Right lung (tissue), 5 donors: ENCODE results near the gene ESRRG. TPM values are rescaled to one million over a fixed set of nuclear protein-coding genes. Genes with fewer than 3 reads are reported as not detected.

Experiments
- DNase-seq, 2 donors: peaks; one replicate each; pipeline ENCODE4 v3.0.0-alpha.2; 2013
- polyA plus RNA-seq, 5 donors: library from polyadenylated mRNA; unstranded; fragments of 120-200 nt; gene quantifications; one replicate each; pipeline versions ENCODE4 v1.2.1 to v1.2.3, GENCODE V29; 2013; ENCODE audit warnings: inconsistent platforms in 1 of 5, low replicate concordance in 1 of 5; ENCODE audit not compliant: insufficient read length in 5 of 5, insufficient read depth in 1 of 5

The ESRRG gene
- polyA plus RNA-seq, 5 donors = 1.4 to 2.0 (median 1.6) TPM

DNA sequence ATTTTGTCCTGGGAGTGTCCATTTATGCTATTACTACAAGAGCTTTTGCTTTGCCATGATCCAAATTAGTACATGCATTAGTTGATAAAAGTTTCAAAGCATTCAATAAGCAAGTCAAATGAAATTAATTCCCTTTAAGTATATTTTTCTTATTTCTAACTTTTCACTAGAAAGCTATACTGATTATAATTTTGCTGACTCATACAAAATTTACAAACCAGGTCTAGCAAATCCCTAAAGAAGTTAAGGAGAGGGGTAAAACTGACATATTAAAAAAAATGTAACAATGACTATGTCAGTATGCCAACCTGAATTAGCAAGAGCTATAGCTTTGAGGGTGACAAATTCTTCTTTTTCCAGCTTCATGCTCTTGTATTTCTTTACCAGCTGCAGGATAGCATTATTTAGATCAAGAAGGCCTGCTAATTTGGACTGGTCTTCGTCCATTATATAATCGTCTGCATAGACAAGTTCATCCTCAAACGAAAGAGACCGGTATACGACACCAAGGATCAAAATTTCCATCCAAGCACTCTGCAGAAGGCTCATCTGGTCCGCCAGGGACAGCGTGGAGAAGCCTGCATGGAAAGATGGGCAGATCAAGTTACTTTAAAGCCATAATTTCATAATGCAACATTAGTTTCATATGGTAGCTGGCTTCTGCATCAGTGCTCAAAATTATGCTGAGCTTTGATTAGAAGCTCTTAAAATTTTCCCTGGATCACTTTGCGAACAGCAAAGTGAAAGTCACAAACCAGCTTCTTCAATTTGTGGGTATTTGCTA lies 204.2 kb downstream of the ESRRG start:
- no peak for DNase-seq

DNA sequence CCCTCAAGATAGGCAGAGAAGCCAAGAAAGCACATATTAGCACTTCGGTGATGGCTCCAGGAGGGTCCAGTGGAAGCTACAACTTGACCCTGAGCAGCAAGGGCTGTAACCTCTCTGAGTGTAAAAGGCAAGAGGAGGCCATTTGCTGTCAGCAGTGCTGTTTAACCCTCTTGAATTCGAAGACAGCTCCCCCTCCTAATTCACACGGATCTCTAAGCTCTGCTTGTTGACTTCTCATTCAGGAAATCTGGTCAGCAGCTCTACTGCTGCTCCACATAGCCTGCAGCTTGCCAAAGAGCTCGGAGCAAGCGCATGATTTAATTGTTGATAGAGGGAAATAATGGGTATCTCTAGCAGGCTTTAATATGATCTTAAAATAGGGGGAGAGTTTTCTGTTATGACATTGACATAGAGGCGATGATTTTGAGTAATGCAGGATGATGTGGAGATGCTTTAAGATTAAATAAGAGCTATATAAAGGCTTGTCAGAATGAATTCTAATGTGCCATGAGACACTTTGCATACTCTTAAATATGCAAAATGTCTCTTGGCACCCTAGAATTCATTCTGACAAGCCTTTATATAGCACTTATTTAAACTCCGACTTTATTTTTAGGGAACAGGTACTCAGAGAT lies 220.6 kb downstream of the ESRRG start:
- no peak for DNase-seq

DNA sequence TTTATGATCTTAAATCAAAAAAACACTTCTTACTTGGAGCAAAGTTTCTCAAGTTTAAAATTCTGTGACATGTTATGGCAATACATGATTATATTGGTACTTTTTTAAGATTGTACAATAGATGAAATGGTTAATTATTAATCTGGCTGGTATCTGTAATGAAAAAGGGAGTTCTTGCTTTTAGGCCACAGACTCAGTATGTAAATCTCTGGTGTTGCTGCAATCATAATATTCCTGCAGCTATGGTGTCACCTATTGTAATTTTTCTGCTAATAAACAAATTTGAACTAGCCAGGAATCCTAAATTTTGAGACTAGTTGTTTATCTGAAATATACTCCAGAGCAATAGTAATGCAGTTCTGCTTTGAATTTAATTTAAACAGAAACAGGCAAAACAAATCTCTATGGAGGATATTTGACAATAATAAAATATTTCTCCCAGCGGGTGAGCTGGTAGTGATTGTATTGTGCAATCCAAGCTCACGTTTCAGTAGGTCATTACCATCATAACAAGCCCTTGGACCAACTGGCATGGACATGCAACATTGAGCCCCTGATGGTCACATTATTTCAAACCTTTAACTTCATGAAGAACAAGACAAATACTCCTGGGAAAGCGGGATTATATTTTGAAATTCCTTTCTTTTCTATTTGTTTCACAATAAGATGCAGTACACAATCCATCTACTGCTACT lies 222.8 kb downstream of the ESRRG start:
- no peak for DNase-seq

DNA sequence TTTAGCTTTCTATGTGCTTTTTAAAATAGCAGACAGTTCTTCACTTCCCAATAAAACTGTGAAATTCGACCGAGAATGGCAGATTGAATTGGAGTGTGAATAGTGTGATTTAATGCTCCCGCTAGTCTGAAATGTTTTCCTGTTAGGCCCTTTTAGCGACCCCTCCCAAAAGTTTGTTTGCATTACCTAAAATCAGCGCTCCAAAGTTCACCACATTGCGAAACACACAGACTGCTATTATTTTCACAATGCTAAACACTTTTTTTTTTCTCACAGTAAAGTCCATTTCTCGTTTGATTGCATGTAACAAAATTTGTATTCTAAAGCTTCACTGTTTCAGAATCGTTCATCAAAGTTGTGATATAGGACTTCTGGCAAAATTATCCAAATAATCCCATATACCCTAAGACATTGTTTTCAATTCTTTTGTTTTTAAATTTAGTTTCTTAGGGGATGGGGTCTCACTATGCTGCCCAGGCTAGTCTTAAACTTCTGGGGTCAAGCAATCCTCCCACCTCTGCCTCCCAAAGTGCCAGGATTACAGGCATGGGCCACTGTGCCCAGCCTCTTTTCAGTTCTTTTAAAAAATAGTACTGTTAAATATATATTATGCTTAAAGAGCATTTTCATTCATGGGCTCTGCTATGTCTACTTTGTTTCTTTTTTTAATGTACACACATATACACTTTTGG lies 223.5 kb downstream of the ESRRG start:
- no peak for DNase-seq

DNA sequence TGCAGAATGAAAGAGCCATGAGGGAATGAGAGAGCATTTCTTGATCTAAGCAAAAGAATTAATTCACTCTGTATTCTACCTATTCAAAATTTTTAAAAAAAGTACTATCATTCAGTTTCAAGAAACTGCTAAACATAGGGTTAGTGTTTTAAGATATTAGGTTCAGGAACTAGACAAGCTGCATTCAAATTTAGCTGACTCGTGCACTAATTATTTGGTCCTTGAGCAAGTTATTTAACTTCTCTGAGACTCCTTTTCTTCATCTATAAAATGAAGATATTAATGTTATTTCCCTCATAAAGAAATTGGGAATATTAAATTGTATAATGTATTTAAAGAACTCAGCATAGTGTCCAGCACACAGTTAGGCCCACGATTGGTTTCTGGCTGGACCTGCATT lies 225.0 kb downstream of the ESRRG start:
- DNase-seq = no peak

DNA sequence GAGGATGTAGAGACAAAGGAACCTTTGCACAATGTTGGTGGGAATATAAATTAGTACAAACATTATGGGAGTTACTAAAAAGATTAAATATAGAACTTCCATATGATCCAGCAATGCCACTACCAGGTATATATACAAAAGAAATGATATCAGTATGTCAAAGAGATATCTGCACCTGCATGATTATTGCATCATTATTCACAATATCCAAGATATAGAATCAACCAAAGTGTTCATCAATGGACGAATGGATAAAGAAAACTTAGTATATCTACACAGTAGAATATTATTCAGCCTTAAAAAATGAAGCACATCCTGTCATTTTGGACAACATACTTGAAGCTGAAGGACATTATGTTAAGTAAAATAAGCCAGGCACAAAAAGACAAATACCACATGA lies 238.2 kb downstream of the ESRRG start:
- DNase-seq = no peak

DNA sequence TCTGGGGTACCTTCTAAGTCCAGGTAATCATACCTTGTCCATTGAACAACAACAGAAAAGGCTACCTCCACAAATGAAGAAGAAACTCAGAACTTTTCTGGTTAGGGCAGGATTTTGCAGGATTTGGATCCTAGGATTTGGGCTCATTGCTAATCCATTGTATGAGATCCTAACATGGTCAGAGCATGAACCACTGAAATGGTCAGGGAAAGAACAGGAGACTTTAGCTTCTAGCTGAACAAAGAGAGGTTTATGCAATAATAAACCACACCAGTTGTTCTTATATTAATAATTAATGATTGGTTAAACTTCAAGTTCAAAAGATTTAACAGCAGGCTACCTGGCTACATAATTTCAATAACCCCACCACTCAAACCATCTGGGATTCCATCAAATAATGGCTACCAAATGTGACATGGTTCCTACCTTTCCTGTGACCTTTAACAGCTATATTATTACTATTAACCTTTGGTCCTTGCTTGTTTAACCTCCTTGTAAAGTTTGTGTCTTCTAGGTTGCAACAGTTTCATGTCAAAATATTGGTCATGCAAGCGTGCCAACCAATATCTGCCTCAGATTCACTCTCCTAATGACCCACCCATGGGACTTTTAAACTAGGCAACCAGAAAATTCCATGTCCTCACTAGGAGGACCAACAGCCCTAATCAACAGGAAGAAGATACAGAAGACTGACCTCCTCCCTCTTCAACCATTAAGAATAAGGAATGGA lies 239.4 kb downstream of the ESRRG start:
- no peak for DNase-seq

DNA sequence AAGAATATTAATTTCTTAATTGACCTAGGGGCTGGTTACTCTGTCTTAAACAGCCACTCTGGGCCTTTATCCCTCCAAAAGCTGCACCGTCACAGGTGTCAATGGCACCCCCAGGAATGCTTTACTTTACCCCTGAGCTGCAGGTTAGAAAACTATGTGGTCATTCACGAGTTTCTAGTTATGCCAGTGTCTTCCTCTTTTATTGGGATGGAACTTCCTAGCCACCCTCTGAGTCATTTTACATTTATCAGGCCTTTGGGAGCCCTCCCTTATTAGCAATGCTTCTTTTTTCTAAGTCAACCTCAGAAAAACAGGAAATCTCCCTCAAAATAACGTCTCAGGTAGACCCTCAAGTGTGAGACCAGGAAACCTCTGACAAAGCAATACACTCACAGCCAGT lies 240.6 kb downstream of the ESRRG start:
- no peak for DNase-seq

DNA sequence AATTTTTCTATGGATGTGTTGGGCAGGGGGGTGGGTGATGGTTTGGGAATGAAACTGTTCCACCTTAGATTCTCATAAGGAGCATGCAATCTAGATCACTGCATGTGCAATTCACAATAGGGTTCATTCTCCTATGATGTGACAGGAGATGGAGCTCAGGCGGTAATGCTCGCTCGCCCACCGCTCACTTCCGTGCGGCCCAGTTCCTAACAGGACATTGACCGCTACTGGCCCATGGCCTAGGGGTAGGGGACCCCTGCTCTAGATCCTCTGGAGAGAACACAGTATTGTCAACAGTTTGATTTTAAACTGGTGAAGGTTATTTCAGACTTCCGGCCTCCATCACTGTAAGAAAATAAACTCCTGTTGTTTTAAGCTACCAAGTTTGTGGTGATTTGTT lies 245.0 kb downstream of the ESRRG start:
- no peak for DNase-seq

DNA sequence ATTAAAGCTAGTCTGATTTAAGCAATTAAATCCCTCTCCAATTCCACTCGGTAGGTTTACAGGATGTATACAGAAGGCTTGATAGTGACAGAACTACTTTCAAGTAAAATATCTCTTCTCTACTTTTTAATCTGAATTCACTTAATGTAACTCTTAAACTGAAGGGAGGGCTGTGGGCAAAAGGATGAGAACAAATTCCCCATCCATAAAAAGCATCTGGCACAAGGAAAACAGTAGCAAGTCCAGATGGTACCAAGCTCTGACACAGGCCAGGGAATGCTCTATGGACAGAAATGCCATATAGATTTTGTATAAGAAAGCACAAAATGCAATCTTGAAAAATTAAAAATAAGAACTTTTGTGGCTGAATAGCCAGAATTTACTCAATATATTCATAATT lies 246.9 kb downstream of the ESRRG start:
- DNase-seq = no peak

DNA sequence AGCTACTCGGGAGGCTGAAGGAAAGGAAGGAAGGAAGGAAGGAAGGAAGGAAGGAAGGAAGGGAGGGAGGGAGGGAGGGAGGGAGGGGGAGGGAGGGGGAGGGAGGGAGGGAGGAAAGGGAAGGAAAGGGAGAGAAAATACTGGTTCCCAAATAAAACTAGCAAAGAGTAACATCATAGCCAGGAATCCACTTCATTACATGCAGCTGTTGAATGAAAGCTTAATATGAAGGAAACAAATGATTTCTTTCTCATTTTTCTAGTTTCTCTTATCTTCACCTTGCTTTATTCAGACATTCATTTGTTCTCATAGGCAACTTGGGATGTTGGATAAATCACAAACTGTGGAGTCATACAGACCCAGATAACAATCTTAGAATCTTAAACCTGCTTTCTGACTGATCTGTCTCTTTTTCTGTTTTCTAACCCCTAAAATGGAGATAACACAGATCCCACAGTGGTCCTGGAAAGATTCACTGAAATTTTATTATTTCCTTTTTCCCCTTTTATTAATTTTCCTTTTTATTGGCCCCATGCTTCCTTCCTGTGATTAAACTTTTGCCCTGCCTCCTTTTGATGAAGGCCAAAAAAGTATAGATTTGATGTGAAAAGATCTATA lies 247.5 kb downstream of the ESRRG start:
- no peak for DNase-seq

DNA sequence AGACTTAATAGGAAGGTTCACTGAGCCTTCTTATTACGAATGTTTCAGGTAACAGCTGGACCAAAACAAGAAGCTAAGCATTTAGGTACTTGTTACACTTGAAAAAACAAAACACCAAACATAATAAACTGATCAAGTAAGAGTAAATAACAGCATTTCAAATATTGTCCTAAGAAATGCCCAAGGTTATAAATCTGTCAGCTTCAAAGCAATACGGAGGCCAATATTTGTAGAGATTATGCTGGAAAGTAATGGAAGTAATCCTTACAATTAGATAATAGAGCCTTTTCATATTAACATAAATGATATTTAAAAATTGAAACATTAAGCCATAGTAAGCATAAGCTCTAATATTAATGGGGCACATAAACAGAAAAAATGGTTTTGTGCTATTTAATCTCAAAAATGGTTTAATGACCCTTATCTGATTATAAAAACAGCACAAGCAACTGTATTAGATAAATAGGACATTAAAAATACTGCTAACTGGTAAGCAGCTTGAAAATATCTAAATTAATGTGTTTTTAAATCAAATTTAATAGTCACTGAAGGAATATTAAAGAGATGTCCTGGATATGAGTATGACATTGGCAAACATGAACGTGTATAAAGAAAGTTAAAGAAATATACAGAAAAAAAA lies 256.9 kb downstream of the ESRRG start:
- no peak for DNase-seq

DNA sequence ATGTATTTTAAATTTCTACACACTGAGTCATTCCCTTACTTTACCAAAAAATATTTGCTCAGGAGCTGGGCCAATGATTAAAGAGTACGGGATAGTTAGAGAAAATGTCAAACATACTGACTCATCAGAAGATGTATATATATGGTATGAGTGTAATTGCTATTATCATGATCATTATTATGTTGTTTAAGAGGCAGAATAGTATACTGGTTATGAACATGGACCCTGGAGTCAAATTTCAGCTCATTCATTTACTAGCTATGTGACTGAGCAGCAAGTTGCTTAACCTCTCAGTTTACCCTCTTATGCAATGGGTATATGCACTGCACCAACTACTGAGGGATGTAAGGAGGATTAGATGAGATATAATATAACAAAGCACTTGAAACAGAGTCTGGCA lies 258.7 kb downstream of the ESRRG start:
- no peak for DNase-seq

DNA sequence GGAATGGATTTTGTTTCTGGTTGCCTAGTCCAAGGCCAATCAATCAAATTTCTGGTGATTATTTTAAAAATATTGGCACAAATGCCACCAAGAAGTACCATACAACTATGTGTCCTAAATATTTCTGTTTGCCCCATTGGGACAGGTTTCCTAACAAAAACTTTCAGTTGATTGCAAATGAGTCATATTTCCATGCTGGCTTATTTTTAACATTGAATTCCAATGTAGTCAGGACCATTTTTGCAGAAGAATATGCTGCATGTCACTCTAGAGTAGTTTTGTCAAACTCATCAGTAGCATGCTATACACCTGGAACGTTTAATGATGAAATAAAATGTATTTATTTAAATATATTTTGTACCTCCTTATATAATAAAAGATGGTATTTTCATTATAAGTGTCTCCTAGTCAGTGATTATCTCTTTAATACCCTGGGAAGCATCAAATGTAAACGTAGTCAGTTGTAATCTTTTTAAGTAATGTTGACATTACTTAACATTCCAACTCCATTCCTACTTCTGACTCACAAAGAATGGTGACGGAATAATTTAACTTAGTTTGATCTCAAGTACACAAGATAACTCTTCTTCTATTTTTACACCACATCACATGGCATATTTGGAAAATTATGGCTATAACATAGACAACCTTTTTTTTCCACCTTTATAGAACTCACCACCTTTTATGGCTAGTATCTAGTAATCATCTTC lies 261.0 kb downstream of the ESRRG start:
- no peak for DNase-seq

DNA sequence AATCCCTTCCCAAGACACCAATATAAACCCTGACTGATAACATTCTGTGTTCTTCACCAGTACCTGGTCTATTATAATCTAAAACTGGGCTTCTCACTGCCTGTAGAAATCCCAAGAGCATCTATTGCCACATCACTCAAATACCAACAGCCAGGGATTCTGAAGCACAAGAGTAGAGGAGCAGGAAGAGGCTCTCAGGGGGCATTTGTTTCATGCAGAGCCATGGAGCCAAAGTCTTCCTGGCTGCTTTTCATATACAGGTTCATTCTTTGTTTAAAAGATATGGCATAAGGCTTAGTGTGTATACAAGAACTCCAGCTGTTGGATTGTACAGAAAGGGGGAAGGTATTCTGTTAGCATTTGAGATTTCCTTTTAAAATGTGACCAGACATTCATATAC lies 261.8 kb downstream of the ESRRG start:
- no peak for DNase-seq

DNA sequence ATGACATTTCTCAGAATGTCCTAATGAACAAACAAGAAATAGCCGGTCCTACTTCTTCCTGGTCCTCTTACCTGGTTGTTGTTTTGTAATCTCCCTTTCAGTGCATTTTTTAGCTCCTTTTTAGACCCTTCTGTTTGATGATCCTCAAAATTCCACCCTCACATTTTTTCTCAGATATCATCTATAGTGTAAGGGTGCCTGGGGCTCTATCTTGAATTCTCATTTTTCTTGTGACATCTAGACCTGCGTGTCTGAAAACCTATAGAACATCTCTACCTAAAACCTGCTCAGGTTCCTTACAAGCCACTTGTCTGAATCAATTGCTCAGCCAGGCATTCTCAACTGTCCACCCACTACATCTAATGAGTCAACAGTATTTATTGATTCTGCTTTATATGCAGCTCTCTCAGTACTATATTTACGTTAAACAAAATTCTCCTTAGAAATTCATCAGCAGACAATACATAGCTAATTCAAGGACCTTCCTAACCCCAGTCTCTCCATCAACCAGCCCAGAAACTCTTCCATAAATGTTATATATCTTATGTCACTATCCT lies 263.5 kb downstream of the ESRRG start:
- DNase-seq = no peak

DNA sequence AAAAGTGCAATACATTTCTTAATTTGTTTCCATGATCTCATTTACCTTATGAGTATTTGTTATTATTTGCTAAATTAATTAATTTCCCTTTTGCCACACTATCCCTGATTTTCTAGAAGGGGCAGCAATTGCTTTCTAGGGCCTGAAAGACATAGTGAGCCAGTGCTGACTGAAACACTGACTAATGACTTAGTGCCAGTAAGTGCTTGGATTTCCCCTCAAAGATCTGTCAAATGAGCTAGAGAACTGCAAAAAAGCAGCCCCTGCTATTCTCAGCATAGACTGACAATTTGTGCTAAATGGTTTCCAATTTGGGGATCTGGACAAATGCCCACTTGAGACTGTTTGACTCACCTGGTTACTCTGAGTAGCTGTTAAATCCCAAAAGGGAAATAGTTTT lies 264.4 kb downstream of the ESRRG start:
- DNase-seq = no peak

DNA sequence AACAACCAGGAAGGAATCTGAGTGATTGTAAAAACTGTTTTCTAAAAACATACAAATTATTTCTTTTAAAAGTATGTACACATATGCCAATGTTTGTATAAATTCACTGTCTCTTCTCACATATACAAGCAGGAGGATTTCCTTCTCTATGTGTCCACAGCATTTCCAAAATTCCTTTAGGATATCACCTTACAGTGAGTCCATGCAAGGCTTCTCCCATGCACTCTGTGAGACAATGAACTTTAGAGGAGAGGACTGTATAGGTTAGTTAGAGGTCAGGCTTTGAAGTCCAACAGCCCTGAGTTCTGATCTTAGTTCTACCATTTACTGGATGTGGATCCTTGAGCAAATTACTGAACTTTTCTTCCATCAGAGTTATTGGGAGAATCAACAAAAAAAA lies 265.9 kb downstream of the ESRRG start:
- no peak for DNase-seq

DNA sequence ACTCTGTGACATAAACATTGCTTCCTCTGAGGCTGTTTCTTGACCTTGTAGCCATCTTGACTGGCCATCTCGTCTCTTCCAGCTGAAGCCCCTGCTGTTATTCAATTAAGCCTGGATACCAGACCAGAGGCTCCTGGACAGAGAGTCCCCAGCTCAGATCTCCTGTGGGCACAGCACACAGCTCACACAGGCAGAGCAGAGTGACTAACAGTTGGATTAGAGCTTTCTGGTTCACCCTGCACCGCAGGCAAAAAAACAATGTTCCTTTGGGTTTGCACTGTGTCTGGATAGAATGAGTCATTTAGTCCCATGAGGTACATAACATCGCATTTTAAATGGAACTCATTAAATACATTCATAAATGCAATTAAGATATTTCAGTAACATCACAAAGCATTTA lies 266.5 kb downstream of the ESRRG start:
- no peak for DNase-seq

DNA sequence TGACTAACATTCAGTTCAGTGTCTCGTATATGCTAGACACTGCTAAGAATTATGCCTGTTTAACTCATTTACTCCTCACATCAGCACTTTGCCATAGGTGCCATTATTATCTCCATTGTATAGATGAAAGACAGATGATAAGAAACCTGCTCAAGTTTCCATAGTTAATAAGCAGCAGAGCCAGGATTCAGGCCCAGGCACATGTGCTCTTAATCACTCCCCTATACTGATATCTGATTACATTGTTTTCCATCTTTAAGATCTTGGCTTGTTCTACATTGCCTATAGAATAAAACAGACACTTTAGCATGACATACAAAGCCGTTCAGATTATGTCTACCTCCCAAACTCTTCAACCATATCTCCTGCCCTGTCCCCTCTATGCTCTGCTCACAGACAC lies 269.5 kb downstream of the ESRRG start:
- no peak for DNase-seq
